CD4-positive, alpha-beta memory T cell (primary cell): ENCODE data around the gene LYSMD3. TPM values are rescaled to one million over a fixed set of nuclear protein-coding genes. Genes with fewer than 3 reads are reported as not detected.

ENCODE experiments used
- CTCF ChIA-PET: fragments of 350-600 bp; sonication (Branson Sonifier 250); formaldehyde crosslinking; loops from one replicate; lab custom pipeline; 2021; ENCODE audit warnings: inconsistent platforms; ENCODE audit not compliant: partially characterized antibody; lab: Charles Lee
- POLR2A ChIA-PET: fragments of 350-600 bp; sonication (Branson Sonifier 250); formaldehyde crosslinking; loops from one replicate; lab custom pipeline; 2021; ENCODE audit not compliant: partially characterized antibody; lab: Charles Lee
- DNase-seq, 5 donors: peaks; one replicate each; pipeline versions ENCODE4 v3.0.0 to v3.0.0-alpha.2; 2020 to 2022; ENCODE audit warnings: mixed read lengths in 1 of 5
- H3K27ac ChIP-seq: one replicate; pipeline ENCODE4 v1.7.0; 2013; ENCODE audit warnings: low read depth, low read length
- H3K27me3 ChIP-seq: 2 replicates; pipeline ENCODE4 v1.7.0; 2013; ENCODE audit warnings: mild to moderate bottlenecking, low read length, moderate library complexity; ENCODE audit not compliant: insufficient read depth
- H3K36me3 ChIP-seq: 2 replicates; pipeline ENCODE4 v1.7.0; 2013; ENCODE audit warnings: mild to moderate bottlenecking, low read length, moderate library complexity; ENCODE audit not compliant: insufficient read depth
- H3K4me1 ChIP-seq: 2 replicates; pipeline ENCODE4 v1.7.0; 2013; ENCODE audit warnings: mild to moderate bottlenecking, low read length, moderate library complexity; ENCODE audit not compliant: insufficient read depth
- H3K4me3 ChIP-seq, 2 donors: one replicate each; pipeline ENCODE4 v1.7.0; 2013; ENCODE audit warnings: low read length in 2 of 2, mild to moderate bottlenecking in 1 of 2
- H3K9me3 ChIP-seq, 2 donors: one replicate each; pipeline ENCODE4 v1.7.0; 2013; ENCODE audit warnings: low read length in 2 of 2, control low read depth in 1 of 2; ENCODE audit not compliant: control insufficient read depth in 1 of 2
- H3K27ac Mint-ChIP-seq, 7 donors: one replicate each; pipeline ENCODE4 v1.8.0; 2020 to 2021; ENCODE audit warnings: mixed read lengths in 7 of 7, mild to moderate bottlenecking in 6 of 7, inconsistent platforms in 3 of 7, moderate library complexity in 3 of 7
- H3K27me3 Mint-ChIP-seq, 2 donors: one replicate each; pipeline ENCODE4 v1.8.0; 2020 to 2021; ENCODE audit warnings: mixed read lengths in 2 of 2
- H3K36me3 Mint-ChIP-seq, 2 donors: one replicate each; pipeline ENCODE4 v1.8.0; 2020 to 2021; ENCODE audit warnings: mixed read lengths in 2 of 2, inconsistent platforms in 1 of 2, mild to moderate bottlenecking in 1 of 2
- H3K4me1 Mint-ChIP-seq, 4 donors: one replicate each; pipeline ENCODE4 v1.8.0; 2020 to 2021; ENCODE audit warnings: mixed read lengths in 4 of 4, mild to moderate bottlenecking in 1 of 4
- H3K4me3 Mint-ChIP-seq, 8 donors: one replicate each; pipeline ENCODE4 v1.8.0; 2020 to 2021; ENCODE audit warnings: mixed read lengths in 8 of 8, mild to moderate bottlenecking in 7 of 8, moderate library complexity in 6 of 8, inconsistent platforms in 3 of 8
- H3K9me3 Mint-ChIP-seq, 8 donors: one replicate each; pipeline ENCODE4 v1.8.0; 2020 to 2021; ENCODE audit warnings: mixed read lengths in 8 of 8, mild to moderate bottlenecking in 5 of 8, inconsistent platforms in 3 of 8, moderate library complexity in 1 of 8
- intact Hi-C: fragments of 100-400 bp; cut with micrococcal nuclease; formaldehyde crosslinking; loops from one replicate; pipeline ENCODE4 v1.15.1; 2023
- polyA plus RNA-seq, 2 donors: library from polyadenylated mRNA; unstranded; fragments of 300-500 nt; fragmentation: Illumina TruSeq; gene quantifications; one replicate each; pipeline ENCODE4 v1.2.3, GENCODE V29; 2021
- total RNA-seq, 2 experiments: library from RNA; stranded (reverse); gene quantifications; one replicate each; pipeline ENCODE4 v1.2.3, GENCODE V29; 2021

LYSMD3 gene
- total and polyA plus RNA-seq, 4 experiments from 2014 or later: 11.7 to 30.9 (median 22.4) TPM

DNA sequence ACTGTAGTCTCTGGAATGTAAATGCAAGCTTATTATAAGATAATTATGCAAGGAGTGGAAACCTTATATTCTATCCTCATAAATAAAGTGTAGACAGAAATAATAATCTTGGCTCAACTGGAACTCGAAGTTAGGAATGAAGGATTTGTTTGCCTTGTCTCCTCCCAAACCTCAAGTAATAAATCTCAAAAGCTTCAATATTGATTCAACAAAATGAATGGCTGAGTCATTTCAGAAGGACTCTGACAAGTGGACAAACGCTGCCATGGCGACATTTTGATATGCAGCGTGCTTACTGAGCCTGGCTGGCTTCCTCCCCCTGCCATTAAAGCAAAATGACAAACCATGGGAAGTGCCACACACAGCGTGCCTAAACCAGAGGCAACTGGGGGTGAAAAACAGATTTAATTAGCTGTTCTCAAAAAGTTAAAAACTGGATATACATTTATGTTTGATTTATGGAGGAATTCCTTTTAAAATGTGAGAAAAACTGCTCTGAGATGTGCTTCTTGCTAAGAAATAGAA is 18.7 kb upstream of the LYSMD3 start:
- H3K36me3 ChIP-seq: no peaks in the 10 kb centered on the region
- Mint-ChIP-seq H3K27me3 (peaks cover 22 to 27% of the 10 kb centered on the region in 2 donors), H3K36me3 (no peaks in the 10 kb centered on the region), H3K4me3 (no peak overlapping the region), H3K4me1 (no peaks in the 10 kb centered on the region), H3K9me3 (no peaks in the 10 kb centered on the region), H3K27ac (no peak overlapping the region)
- ChIA-PET CTCF (interaction anchor here (0.6 kb wide), 1 partner anchor 18 kb away, joined by 3 read pairs; no protein-coding TSS in a partner anchor), POLR2A (no interaction called here)
- H3K9me3 ChIP-seq: no peaks in the 10 kb centered on the region
- intact Hi-C loops: no loop called here
- no peak overlapping the region for H3K27ac ChIP-seq
- no peaks in the 10 kb centered on the region for H3K27me3 ChIP-seq
- no peak for DNase-seq
- H3K4me1 ChIP-seq: no peaks in the 10 kb centered on the region
- no peak overlapping the region for H3K4me3 ChIP-seq

DNA sequence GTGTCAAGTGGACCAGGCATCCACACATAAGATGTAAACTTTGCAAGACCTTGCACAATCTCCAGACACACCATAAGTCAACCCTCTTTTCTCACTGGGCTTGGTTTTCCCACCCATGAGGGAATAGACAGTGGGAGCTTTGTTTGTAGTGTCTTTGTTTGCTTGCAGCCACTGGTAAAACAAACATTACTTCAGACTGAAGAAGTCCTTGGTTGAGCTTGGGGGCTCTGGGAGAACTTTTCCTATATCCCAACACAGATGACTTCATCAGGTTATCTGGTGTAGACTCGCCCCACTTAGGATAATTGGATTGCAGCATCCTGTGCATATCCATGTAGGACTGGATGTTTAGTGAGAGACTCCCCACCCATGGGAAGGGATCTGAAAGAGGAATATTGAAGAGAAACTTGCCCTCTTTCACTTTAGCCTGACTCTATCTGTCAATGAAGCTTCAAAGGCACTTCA is 17.7 kb upstream of the LYSMD3 start:
- DNase-seq: no peak
- no peaks in the 10 kb centered on the region for H3K36me3 ChIP-seq
- POLR2A ChIA-PET: no interaction called here
- Mint-ChIP-seq H3K27ac (no peak overlapping the region), H3K4me1 (no peaks in the 10 kb centered on the region), H3K4me3 (no peak overlapping the region), H3K36me3 (no peaks in the 10 kb centered on the region), H3K9me3 (no peaks in the 10 kb centered on the region), H3K27me3 (peaks cover 21 to 33% of the 10 kb centered on the region in 2 donors)
- H3K27me3 ChIP-seq: no peaks in the 10 kb centered on the region
- CTCF ChIA-PET: no interaction called here
- no peak overlapping the region for H3K4me3 ChIP-seq
- no peak overlapping the region for H3K27ac ChIP-seq
- no peaks in the 10 kb centered on the region for H3K4me1 ChIP-seq
- no peaks in the 10 kb centered on the region for H3K9me3 ChIP-seq
- intact Hi-C loops: no loop called here

DNA sequence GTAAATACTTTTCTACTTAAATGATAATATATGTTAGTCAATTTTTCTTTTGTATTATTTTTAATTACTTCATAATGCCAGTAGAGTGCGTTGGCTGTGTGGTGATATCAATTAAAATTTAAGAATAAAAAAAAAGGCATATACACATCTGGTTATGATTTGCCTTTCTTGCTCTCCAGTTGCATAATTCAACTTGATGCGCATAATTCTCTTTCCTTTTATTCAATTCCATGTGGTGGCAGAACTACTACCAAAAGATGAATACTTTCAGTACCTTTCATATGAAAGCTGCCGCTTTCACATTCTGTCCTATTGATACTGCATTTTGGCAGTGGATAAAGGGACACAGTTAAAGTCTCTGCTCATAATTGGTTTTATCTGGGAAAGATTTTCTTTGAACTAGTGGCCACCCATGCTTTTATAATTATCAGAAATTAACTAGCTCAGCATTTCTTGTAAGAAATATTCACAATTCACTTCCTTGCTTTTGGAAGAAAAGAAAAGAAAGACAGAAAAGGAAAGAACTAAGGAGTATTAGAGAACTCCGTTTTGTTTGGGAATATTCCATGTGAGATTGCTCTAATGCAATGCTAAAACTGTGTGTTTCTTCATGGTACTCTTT is 16.9 kb upstream of the LYSMD3 start:
- intact Hi-C loops: no loop called here
- Histone ChIP-seq H3K9me3 (no peaks in the 10 kb centered on the region), H3K36me3 (no peaks in the 10 kb centered on the region), H3K27me3 (no peaks in the 10 kb centered on the region), H3K4me1 (no peaks in the 10 kb centered on the region), H3K4me3 (no peak overlapping the region), H3K27ac (no peak overlapping the region)
- H3K4me1 Mint-ChIP-seq: no peaks in the 10 kb centered on the region
- no peaks in the 10 kb centered on the region for H3K9me3 Mint-ChIP-seq
- POLR2A ChIA-PET: no interaction called here
- no peak overlapping the region for H3K27ac Mint-ChIP-seq
- no peak for DNase-seq
- peaks cover 23 to 30% of the 10 kb centered on the region in 2 donors for H3K27me3 Mint-ChIP-seq
- no peak overlapping the region for H3K4me3 Mint-ChIP-seq
- H3K36me3 Mint-ChIP-seq: no peaks in the 10 kb centered on the region
- CTCF ChIA-PET: no interaction called here

DNA sequence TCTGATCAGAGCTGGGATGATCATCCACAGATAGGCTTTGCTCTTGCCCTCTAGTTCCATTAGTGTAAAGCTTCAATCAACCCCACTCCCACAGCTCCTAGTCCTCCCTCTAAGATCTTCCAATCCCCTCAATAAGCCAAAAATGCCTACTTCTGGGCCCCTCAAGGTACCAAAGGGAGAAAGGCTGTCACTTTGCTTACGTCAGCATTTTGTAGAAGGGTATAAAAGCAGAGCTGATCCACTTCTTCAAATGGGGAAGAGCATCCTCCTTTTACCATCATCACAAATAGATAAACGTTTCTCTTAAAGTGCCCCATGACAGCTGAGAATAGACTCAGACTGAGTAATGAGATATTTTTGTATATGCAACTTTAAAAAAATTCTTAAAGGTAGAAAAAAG is 16.1 kb upstream of the LYSMD3 start:
- Mint-ChIP-seq H3K4me1 (no peaks in the 10 kb centered on the region), H3K27ac (no peak overlapping the region), H3K9me3 (no peaks in the 10 kb centered on the region), H3K4me3 (no peak overlapping the region), H3K27me3 (peaks cover 26 to 31% of the 10 kb centered on the region in 2 donors), H3K36me3 (no peaks in the 10 kb centered on the region)
- Histone ChIP-seq H3K27ac (no peak overlapping the region), H3K27me3 (no peaks in the 10 kb centered on the region), H3K4me3 (no peak overlapping the region), H3K36me3 (no peaks in the 10 kb centered on the region), H3K4me1 (no peaks in the 10 kb centered on the region), H3K9me3 (no peaks in the 10 kb centered on the region)
- intact Hi-C loops: no loop called here
- POLR2A ChIA-PET: no interaction called here
- CTCF ChIA-PET: no interaction called here
- DNase-seq: no peak

DNA sequence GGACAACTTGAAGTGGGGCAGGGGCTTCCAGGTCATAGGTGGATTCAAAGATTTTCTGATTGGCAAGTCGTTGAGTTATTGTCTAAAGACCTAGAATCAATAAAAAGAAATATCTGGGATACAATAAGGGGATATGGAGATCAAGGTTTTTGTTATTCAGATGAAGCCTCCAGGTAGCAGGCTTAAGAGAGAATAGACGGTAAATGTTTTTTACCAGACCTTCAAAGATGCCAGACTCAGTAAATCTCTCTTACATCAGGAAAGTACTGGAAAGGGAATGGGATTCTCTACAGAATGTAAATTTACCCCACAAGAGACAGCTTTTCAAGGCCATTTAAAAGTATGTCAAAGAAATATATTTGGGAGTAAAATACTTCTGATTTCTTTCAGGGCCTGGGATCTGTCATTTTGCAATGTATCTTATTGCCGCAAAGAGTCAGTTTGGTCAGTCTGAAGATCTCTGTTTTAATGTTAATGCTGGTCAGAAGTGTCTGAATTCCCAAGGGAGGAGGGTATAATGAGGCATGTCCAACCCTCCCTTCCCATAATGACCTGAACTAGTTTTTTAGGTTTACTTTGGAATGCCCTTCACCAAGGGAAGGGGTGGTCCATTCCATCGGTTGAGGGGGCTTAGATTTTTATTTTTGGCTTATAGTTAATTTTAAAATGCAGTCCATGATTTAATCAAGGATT is 13.6 kb upstream of the LYSMD3 start:
- Mint-ChIP-seq H3K9me3 (no peaks in the 10 kb centered on the region), H3K36me3 (no peaks in the 10 kb centered on the region), H3K4me3 (no peak overlapping the region), H3K27me3 (peaks cover 28 to 39% of the 10 kb centered on the region in 2 donors), H3K27ac (no peak overlapping the region), H3K4me1 (no peaks in the 10 kb centered on the region)
- H3K27ac ChIP-seq: no peak overlapping the region
- intact Hi-C loops: no loop called here
- ChIA-PET POLR2A (no interaction called here), CTCF (no interaction called here)
- H3K27me3 ChIP-seq: no peaks in the 10 kb centered on the region
- no peaks in the 10 kb centered on the region for H3K4me1 ChIP-seq
- H3K36me3 ChIP-seq: no peaks in the 10 kb centered on the region
- no peak for DNase-seq
- H3K9me3 ChIP-seq: no peaks in the 10 kb centered on the region
- H3K4me3 ChIP-seq: no peak overlapping the region

DNA sequence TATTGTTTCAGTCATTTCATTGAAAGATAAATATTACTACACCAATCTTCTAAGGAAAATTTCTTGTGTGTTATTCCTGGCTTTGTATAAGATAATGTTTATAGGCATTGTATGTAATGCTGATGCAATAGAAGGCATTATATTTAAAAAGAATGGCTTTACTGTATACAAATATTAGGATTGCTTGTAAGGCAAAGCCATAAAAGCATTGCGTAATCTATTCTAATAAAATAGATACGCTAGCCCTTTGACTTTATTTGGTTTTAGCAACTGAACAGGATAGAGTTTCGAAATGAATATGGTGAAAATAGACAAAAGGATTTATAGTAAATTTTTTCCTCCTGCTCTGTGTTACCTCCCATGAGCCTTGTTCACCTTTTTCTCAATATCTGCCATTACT is 5.5 kb upstream of the LYSMD3 start:
- Mint-ChIP-seq H3K9me3 (peaks cover 0 to under 1% (median 0%) of the 10 kb centered on the region in 8 donors), H3K36me3 (peaks cover 0 to 2% of the 10 kb centered on the region in 2 donors), H3K4me3 (no peak overlapping the region), H3K4me1 (peaks cover 0 to 4% (median 2%) of the 10 kb centered on the region in 4 donors), H3K27ac (no peak overlapping the region), H3K27me3 (peaks cover 21 to 30% of the 10 kb centered on the region in 2 donors)
- CTCF ChIA-PET: no interaction called here
- DNase-seq: no peak
- no peaks in the 10 kb centered on the region for H3K27me3 ChIP-seq
- no peak overlapping the region for H3K4me3 ChIP-seq
- H3K4me1 ChIP-seq: peaks cover 6% of the 10 kb centered on the region
- POLR2A ChIA-PET: no interaction called here
- H3K27ac ChIP-seq: no peak overlapping the region
- intact Hi-C loops: no loop called here
- H3K36me3 ChIP-seq: no peaks in the 10 kb centered on the region
- H3K9me3 ChIP-seq: no peaks in the 10 kb centered on the region

DNA sequence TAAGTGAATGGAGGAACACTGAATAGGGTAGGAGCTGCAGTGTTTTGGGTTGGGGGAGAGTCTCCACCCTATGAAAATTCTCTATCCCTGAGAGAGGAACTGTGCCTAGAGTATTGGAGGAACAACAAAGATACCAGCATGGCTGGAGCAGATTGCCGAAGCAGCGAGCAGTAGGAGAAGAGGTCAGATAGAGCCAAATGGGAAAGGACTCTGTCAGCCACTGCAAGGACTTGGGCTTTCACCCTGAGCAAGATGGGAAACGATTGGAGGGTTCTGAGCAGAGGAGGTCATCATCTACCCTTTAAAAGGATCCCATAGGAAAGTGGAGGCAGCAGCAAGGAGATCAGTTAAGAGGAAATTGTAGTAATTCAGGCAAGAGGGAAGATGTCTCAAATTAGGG is 4.4 kb upstream of the LYSMD3 start:
- Mint-ChIP-seq H3K27me3 (peaks cover 20 to 24% of the 10 kb centered on the region in 2 donors), H3K4me1 (peaks cover 1 to 12% (median 5%) of the 10 kb centered on the region in 4 donors), H3K4me3 (no peak overlapping the region), H3K36me3 (peaks cover 0 to 6% of the 10 kb centered on the region in 2 donors), H3K9me3 (peaks cover 0 to 3% (median 0%) of the 10 kb centered on the region in 8 donors), H3K27ac (no peak overlapping the region)
- no peak overlapping the region for H3K4me3 ChIP-seq
- H3K4me1 ChIP-seq: peaks cover 6% of the 10 kb centered on the region
- ChIA-PET POLR2A (no interaction called here), CTCF (interaction anchor here (2.2 kb wide), 2 partner anchors 95 to 1805 kb away, joined by 9 to 13 read pairs; no protein-coding TSS in a partner anchor)
- H3K27ac ChIP-seq: no peak overlapping the region
- intact Hi-C loops: no loop called here
- no peaks in the 10 kb centered on the region for H3K36me3 ChIP-seq
- no peak for DNase-seq
- H3K27me3 ChIP-seq: no peaks in the 10 kb centered on the region
- no peaks in the 10 kb centered on the region for H3K9me3 ChIP-seq
